HUES48 (cell line): ENCODE results near the gene FASN.
"Not testable (repeated sequence)": the region's sequence is repeated elsewhere in the genome, so short reads cannot be mapped to it uniquely, and the experiment has no call there.

Source experiments
- H3K27ac ChIP-seq: one replicate; pipeline ENCODE4 v1.7.0; 2013; ENCODE audit warnings: low read depth, low read length, inconsistent platforms
- H3K27me3 ChIP-seq: 2 replicates; pipeline ENCODE4 v1.6.1; 2013; ENCODE audit warnings: mild to moderate bottlenecking, low read length; ENCODE audit not compliant: control insufficient read depth, insufficient read depth
- H3K36me3 ChIP-seq: 2 replicates; pipeline ENCODE4 v1.6.1; 2013; ENCODE audit warnings: low read length; ENCODE audit not compliant: control insufficient read depth, insufficient read depth
- H3K4me1 ChIP-seq: 2 replicates; pipeline ENCODE4 v1.6.1; 2013; ENCODE audit warnings: mild to moderate bottlenecking, low read length; ENCODE audit not compliant: control insufficient read depth, insufficient read depth
- H3K4me3 ChIP-seq: 2 replicates; pipeline ENCODE4 v1.5.1; 2013; ENCODE audit warnings: mild to moderate bottlenecking, low read depth, low read length
- H3K9ac ChIP-seq: 2 replicates; pipeline ENCODE4 v1.6.1; 2013; ENCODE audit warnings: mild to moderate bottlenecking, low read depth, low read length, moderate library complexity
- H3K9me3 ChIP-seq: 2 replicates; pipeline ENCODE4 v1.6.1; 2013; ENCODE audit warnings: low read length; ENCODE audit not compliant: control insufficient read depth, insufficient read depth

Gene FASN

GRCh38 chr17:82042649-82043048, 55.4 kb downstream of the FASN start:
- Histone ChIP-seq H3K9ac (no peak overlapping the region), H3K4me1 (peaks cover 20% of the 10 kb centered on the region; the same call in 1 of the 2 replicates)

GRCh38 chr17:82041144-82041814, 56.8 kb downstream of the FASN start:
- Histone ChIP-seq H3K4me1 (peaks cover 20% of the 10 kb centered on the region; the same call in 1 of the 2 replicates), H3K27ac (no peak overlapping the region), H3K9ac (no peak overlapping the region)

More at GRCh38 chr17:82042649-82043048, 55.4 kb downstream of the FASN start:
- Histone ChIP-seq H3K36me3 (peaks cover 10% of the 10 kb centered on the region), H3K27ac (no peak overlapping the region), H3K27me3 (no peaks in the 10 kb centered on the region), H3K4me3 (no peak overlapping the region), H3K9me3 (no peaks in the 10 kb centered on the region)

GRCh38 chr17:82039695-82040299, 58.2 kb downstream of the FASN start:
- Histone ChIP-seq H3K36me3 (peaks cover 9% of the 10 kb centered on the region; the same call in 1 of the 2 replicates), H3K4me3 (no peak overlapping the region), H3K27ac (no peak overlapping the region), H3K27me3 (no peaks in the 10 kb centered on the region), H3K9me3 (no peaks in the 10 kb centered on the region), H3K9ac (no peak overlapping the region), H3K4me1 (peaks cover 20% of the 10 kb centered on the region; the same call in 1 of the 2 replicates)

More at GRCh38 chr17:82041144-82041814, 56.8 kb downstream of the FASN start:
- Histone ChIP-seq H3K9me3 (no peaks in the 10 kb centered on the region), H3K4me3 (no peak overlapping the region), H3K36me3 (no peaks in the 10 kb centered on the region), H3K27me3 (no peaks in the 10 kb centered on the region)

GRCh38 chr17:82038796-82039409, 59.1 kb downstream of the FASN start:
- peaks cover 20% of the 10 kb centered on the region; the same call in 1 of the 2 replicates for H3K4me1 ChIP-seq
- not testable (repeated sequence) for H3K4me3 ChIP-seq, H3K27ac ChIP-seq, H3K9ac ChIP-seq, H3K9me3 ChIP-seq, H3K36me3 ChIP-seq, H3K27me3 ChIP-seq

GRCh38 chr17:82037889-82038195, 60.2 kb downstream of the FASN start:
- no peaks in the 10 kb centered on the region for H3K27me3 ChIP-seq
- H3K36me3 ChIP-seq: peaks cover 9% of the 10 kb centered on the region
- H3K9me3 ChIP-seq: no peaks in the 10 kb centered on the region
- H3K9ac ChIP-seq: no peak overlapping the region
- peak overlapping the region; percentile 52 for H3K4me3 ChIP-seq
- no peak overlapping the region for H3K27ac ChIP-seq
- H3K4me1 ChIP-seq: peaks cover 13% of the 10 kb centered on the region; the same call in 1 of the 2 replicates

GRCh38 chr17:82037092-82037888, 60.7 kb downstream of the FASN start, which contains the start of gene DCXR:
TSS of gene DCXR (minus strand) at chr17:82037697. CDS start at chr17:82037682, 15 bp downstream.
- Histone ChIP-seq H3K9me3 (no peaks in the 10 kb centered on the region), H3K4me1 (peaks cover 18% of the 10 kb centered on the region; the same call in 1 of the 2 replicates), H3K4me3 (peak within 1 kb of the TSS; percentile 68), H3K27ac (peak within 1 kb of the TSS; percentile 86), H3K36me3 (peaks cover 9% of the 10 kb centered on the region), H3K27me3 (no peaks in the 10 kb centered on the region), H3K9ac (peak within 1 kb of the TSS; percentile 61; the same call in 1 of the 2 replicates)

- H3K36me3 ChIP-seq: peaks cover 9% of the 10 kb centered on the region
- H3K4me3 ChIP-seq: peak overlapping the region; percentile 68
- H3K9me3 ChIP-seq: no peaks in the 10 kb centered on the region
- no peaks in the 10 kb centered on the region for H3K27me3 ChIP-seq
- H3K4me1 ChIP-seq: peaks cover 18% of the 10 kb centered on the region; the same call in 1 of the 2 replicates
- peak overlapping the region; percentile 61; the same call in 1 of the 2 replicates for H3K9ac ChIP-seq
- peak overlapping the region; percentile 86 for H3K27ac ChIP-seq
These were observed 61.4 kb downstream of the FASN start for GRCh38 chr17:82036634-82037091.

GRCh38 chr17:82035956-82036633, 61.9 kb downstream of the FASN start:
- H3K4me1 ChIP-seq: peaks cover 13% of the 10 kb centered on the region; the same call in 1 of the 2 replicates
- no peak overlapping the region for H3K27ac ChIP-seq
- H3K4me3 ChIP-seq: peak overlapping the region; percentile 68
- H3K36me3 ChIP-seq: peaks cover 9% of the 10 kb centered on the region
- no peaks in the 10 kb centered on the region for H3K27me3 ChIP-seq
- H3K9me3 ChIP-seq: no peaks in the 10 kb centered on the region
- no peak overlapping the region for H3K9ac ChIP-seq

GRCh38 chr17:82035488-82035887, 62.5 kb downstream of the FASN start:
- Histone ChIP-seq H3K9me3 (no peaks in the 10 kb centered on the region), H3K9ac (no peak overlapping the region), H3K27ac (no peak overlapping the region), H3K4me3 (no peak overlapping the region), H3K36me3 (peaks cover 9% of the 10 kb centered on the region), H3K27me3 (no peaks in the 10 kb centered on the region), H3K4me1 (peaks cover 10% of the 10 kb centered on the region; the same call in 1 of the 2 replicates)

GRCh38 chr17:82034371-82035011, 63.5 kb downstream of the FASN start:
- Histone ChIP-seq H3K9me3 (no peaks in the 10 kb centered on the region), H3K4me1 (peaks cover 10% of the 10 kb centered on the region; the same call in 1 of the 2 replicates), H3K4me3 (no peak overlapping the region), H3K36me3 (peaks cover 9% of the 10 kb centered on the region), H3K27me3 (no peaks in the 10 kb centered on the region), H3K27ac (no peak overlapping the region), H3K9ac (no peak overlapping the region)
